Liver (tissue), 9 donors: Measurements from ENCODE around the gene CXCL11. TPM values are rescaled to one million over a fixed set of nuclear protein-coding genes. Genes with fewer than 3 reads are reported as not detected.

Experiments
- DNase-seq: peaks from one replicate; pipeline ENCODE4 v3.0.0-alpha.2; 2017; ENCODE audit warnings: low spot score
- H3K27ac ChIP-seq, 2 donors: one replicate each; pipeline ENCODE4 v1.7.0; 2013; ENCODE audit warnings: inconsistent platforms in 2 of 2, low read length in 2 of 2, control low read depth in 1 of 2, low read depth in 1 of 2, mild to moderate bottlenecking in 1 of 2
- H3K27me3 ChIP-seq, 4 donors: one replicate each; pipeline versions ENCODE4 v1.6.1 to v1.7.0; 2013; ENCODE audit warnings: low read length in 3 of 4, inconsistent platforms in 1 of 4, mild to moderate bottlenecking in 1 of 4, moderate library complexity in 1 of 4; ENCODE audit not compliant: control insufficient read depth in 4 of 4, insufficient read depth in 4 of 4
- H3K36me3 ChIP-seq, 4 donors: one replicate each; pipeline versions ENCODE4 v1.6.1 to v1.7.0; 2013; ENCODE audit warnings: low read length in 3 of 4, mild to moderate bottlenecking in 3 of 4, low read depth in 1 of 4, moderate library complexity in 1 of 4; ENCODE audit not compliant: control insufficient read depth in 4 of 4, insufficient read depth in 3 of 4
- H3K4me1 ChIP-seq, 4 donors: one replicate each; pipeline versions ENCODE4 v1.6.1 to v1.7.0; 2013; ENCODE audit warnings: low read length in 3 of 4, mild to moderate bottlenecking in 3 of 4, moderate library complexity in 1 of 4; ENCODE audit not compliant: control insufficient read depth in 4 of 4, insufficient read depth in 4 of 4
- H3K4me3 ChIP-seq, 3 donors: one replicate each; pipeline versions ENCODE4 v1.6.1 to v1.7.0; 2013; ENCODE audit warnings: low read length in 3 of 3, control low read depth in 1 of 3, low read depth in 1 of 3, mild to moderate bottlenecking in 1 of 3
- H3K9ac ChIP-seq, 2 donors: one replicate each; pipeline ENCODE4 v1.7.0; 2013; ENCODE audit warnings: low read length in 2 of 2, mild to moderate bottlenecking in 2 of 2, moderate library complexity in 2 of 2, control low read depth in 1 of 2, low read depth in 1 of 2
- H3K9me3 ChIP-seq, 4 donors: one replicate each; pipeline versions ENCODE4 v1.6.1 to v1.7.0; 2013; ENCODE audit warnings: low read length in 3 of 4; ENCODE audit not compliant: control insufficient read depth in 4 of 4
- ATF3 ChIP-seq: IDR thresholded peaks from 2 replicates; pipeline ENCODE4 v1.6.1; 2016; ENCODE audit warnings: antibody characterized with exemption
- CTCF ChIP-seq: fragments of 150-350 bp; IDR thresholded peaks from 2 replicates; pipeline ENCODE4 v1.5.1; 2017; ENCODE audit warnings: improper control_type of control experiment, low read depth, low read length; ENCODE audit not compliant: missing input control
- EGR1 ChIP-seq, 2 donors: IDR thresholded peaks; 2 replicates each; pipeline ENCODE4 v1.6.1; 2016 to 2018; ENCODE audit warnings: antibody characterized with exemption in 2 of 2, low read depth in 2 of 2
- FOXA1 ChIP-seq: IDR thresholded peaks from 2 replicates; pipeline ENCODE4 v1.6.1; 2016; ENCODE audit warnings: antibody characterized with exemption
- FOXA2 ChIP-seq: IDR thresholded peaks from 2 replicates; pipeline ENCODE4 v1.6.1; 2016; ENCODE audit warnings: antibody characterized with exemption
- HNF4A ChIP-seq, 2 donors: conservative IDR thresholded peaks; 2 replicates each; pipeline ENCODE4 v1.6.1; 2016; ENCODE audit warnings: antibody characterized with exemption in 2 of 2, mild to moderate bottlenecking in 2 of 2
- JUND ChIP-seq, 2 donors: IDR thresholded peaks; 2 replicates each; pipeline ENCODE4 v1.6.1; 2016; ENCODE audit warnings: antibody characterized with exemption in 2 of 2
- MAX ChIP-seq: IDR thresholded peaks from 2 replicates; pipeline ENCODE4 v1.6.1; 2016; ENCODE audit warnings: antibody characterized with exemption
- NR2F2 ChIP-seq: IDR thresholded peaks from 2 replicates; pipeline ENCODE4 v1.6.1; 2016; ENCODE audit warnings: antibody characterized with exemption
- RAD21 ChIP-seq, 2 donors: IDR thresholded peaks; 2 replicates each; pipeline ENCODE4 v1.6.1; 2016; ENCODE audit warnings: antibody characterized with exemption in 2 of 2, mild to moderate bottlenecking in 2 of 2
- RXRA ChIP-seq, 2 donors: IDR thresholded peaks; 2 replicates each; pipeline ENCODE4 v1.6.1; 2017 to 2018; ENCODE audit warnings: antibody characterized with exemption in 2 of 2, mild to moderate bottlenecking in 1 of 2
- SP1 ChIP-seq: IDR thresholded peaks from 2 replicates; pipeline ENCODE4 v1.6.1; 2018; ENCODE audit warnings: antibody characterized with exemption, mild to moderate bottlenecking
- TAF1 ChIP-seq: conservative IDR thresholded peaks from 2 replicates; pipeline ENCODE4 v1.6.1; 2016; ENCODE audit warnings: antibody characterized with exemption, mild to moderate bottlenecking
- ZBTB33 ChIP-seq: IDR thresholded peaks from 2 replicates; pipeline ENCODE4 v1.6.1; 2016; ENCODE audit warnings: antibody characterized with exemption
- WGBS: extraction: QIAGEN DNeasy Blood & Tissue Kit; methylation state at CpG from one replicate; pipeline ENCODE4 v1.1.7; 2013; 5-methylcytosine and 5-hydroxymethylcytosine counted together
- polyA plus RNA-seq, 2 donors: library from polyadenylated mRNA; stranded (reverse) in 1 of 2; unstranded in 1 of 2; fragments of 200-250 nt in 1 of 2; fragments of >200 nt in 1 of 2; fragmentation: Nextera tagmentation in 1 of 2; extraction: Ambion mirVana in 1 of 2; gene quantifications; one replicate each; pipeline versions ENCODE4 v1.2.1 to v1.2.3, GENCODE V29; 2013 to 2015
- total RNA-seq, 2 donors: library from RNA; depleted of rRNA; stranded (reverse); fragments of >200 nt; gene quantifications; one replicate each; pipeline ENCODE4 v1.2.3, GENCODE V29; 2014
- donor health status: healthy.
- donor health status: healthy.
- donor health status: healthy.
- donor health status: healthy.
- donor health status: healthy.

CXCL11 gene
- total and polyA plus RNA-seq, 4 donors = 0.27 to 0.79 TPM; not detected in 2

- TF ChIP-seq CTCF (no peak), FOXA1 (no peak), RAD21 (IDR thresholded peaks at IDR 0.05) (no peak), HNF4A (conservative IDR thresholded peaks at IDR 0.05) (no peak)
Observed at GRCh38 chr4:76016393-76016792, 19.5 kb downstream of the CXCL11 start (continued).

GRCh38 chr4:76013540-76013939 is 22.3 kb downstream of the CXCL11 start:
- H3K27me3 ChIP-seq = no peaks in the 10 kb centered on the region
- H3K36me3 ChIP-seq = no peaks in the 10 kb centered on the region
- peaks cover 0 to 24% (median 8%) of the 10 kb centered on the region in 4 donors for H3K4me1 ChIP-seq
- no peak for DNase-seq
- no peak overlapping the region for H3K4me3 ChIP-seq
- no peak overlapping the region for H3K27ac ChIP-seq
- 6% methylated on average over 1 of the region's 1 CpG for WGBS
- TF ChIP-seq JUND (IDR thresholded peaks at IDR 0.05) = peak in 1 of 2 donors; percentile 29
- TF ChIP-seq TAF1 = no peak
- no peak for TF ChIP-seq FOXA2
- TF ChIP-seq NR2F2 = no peak
- TF ChIP-seq RXRA (IDR thresholded peaks at IDR 0.05) = peak in 1 of 2 donors; percentile 24
- TF ChIP-seq SP1 = peak; percentile 32
- no peak for TF ChIP-seq ZBTB33
- TF ChIP-seq MAX = no peak
- peak; percentile 58 to 71 for TF ChIP-seq HNF4A (conservative IDR thresholded peaks at IDR 0.05)
- no peak overlapping the region for H3K9ac ChIP-seq
- H3K9me3 ChIP-seq = no peaks in the 10 kb centered on the region

GRCh38 chr4:76012388-76012801 is 23.5 kb downstream of the CXCL11 start:
- DNase-seq = no peak
- H3K36me3 ChIP-seq = no peaks in the 10 kb centered on the region
- peak overlapping the region in 1 of 2 donors; percentile 47 for H3K27ac ChIP-seq
- WGBS = 58% methylated on average over 1 of the region's 1 CpG
- H3K27me3 ChIP-seq = no peaks in the 10 kb centered on the region
- no peak overlapping the region for H3K4me3 ChIP-seq
- no peaks in the 10 kb centered on the region for H3K9me3 ChIP-seq
- H3K4me1 ChIP-seq = peaks cover 2 to 29% (median 12%) of the 10 kb centered on the region in 4 donors
- no peak overlapping the region for H3K9ac ChIP-seq
- TF ChIP-seq TAF1 = no peak
- no peak for TF ChIP-seq NR2F2
- no peak for TF ChIP-seq EGR1 (IDR thresholded peaks at IDR 0.05; ENCODE audit: low read depth in 2 of 2)
- TF ChIP-seq ATF3 = no peak
- no peak for TF ChIP-seq RAD21 (IDR thresholded peaks at IDR 0.05)
- no peak for TF ChIP-seq FOXA1
- no peak for TF ChIP-seq ZBTB33
- TF ChIP-seq CTCF = no peak
- TF ChIP-seq FOXA2 = no peak
- no peak for TF ChIP-seq SP1
